SU-DHL-6 (cell line): ENCODE measurements around the gene RTCA.
"Not testable (repeated sequence)": the region's sequence is repeated elsewhere in the genome, so short reads cannot be mapped to it uniquely, and the experiment has no call there.

ENCODE experiments used
- H2AFZ ChIP-seq: fragments of 200-600 bp; sonication (generic); 2 replicates; pipeline ENCODE4 v1.6.1; 2014; ENCODE audit warnings: low read depth, mild to moderate bottlenecking, moderate library complexity, mixed read lengths, antibody characterized with exemption, low read length; ENCODE audit not compliant: severe bottlenecking
- H3F3A ChIP-seq: fragments of 200-600 bp; shearing (Covaris generic); 2 replicates; pipeline ENCODE4 v1.6.0; 2016; ENCODE audit warnings: antibody characterized with exemption, mild to moderate bottlenecking; ENCODE audit not compliant: insufficient read depth
- H3K27ac ChIP-seq: fragments of 200-600 bp; sonication (generic); 2 replicates; pipeline ENCODE4 v1.5.1; 2016; ENCODE audit warnings: low read depth, mild to moderate bottlenecking, low read length, moderate library complexity, mixed read lengths
- H3K27me3 ChIP-seq: fragments of 200-600 bp; sonication (generic), shearing (Covaris generic); 2 replicates; pipeline ENCODE4 v1.6.0; 2014; ENCODE audit warnings: mild to moderate bottlenecking, low read length
- H3K36me3 ChIP-seq: fragments of 200-600 bp; sonication (generic); 2 replicates; pipeline ENCODE4 v1.6.1; 2014; ENCODE audit warnings: mild to moderate bottlenecking, low read length, mixed read lengths
- H3K4me2 ChIP-seq: fragments of 300-600, 200-600 bp; shearing (Covaris generic), sonication (generic); 2 replicates; pipeline ENCODE4 v1.6.0; 2014; ENCODE audit warnings: low read length, low read depth, mild to moderate bottlenecking; ENCODE audit not compliant: poor library complexity, severe bottlenecking
- H3K4me3 ChIP-seq: fragments of 200-600 bp; sonication (generic); 2 replicates; pipeline ENCODE4 v1.5.1; 2014; ENCODE audit warnings: antibody characterized with exemption, low read length, mild to moderate bottlenecking, mixed read lengths; ENCODE audit not compliant: insufficient read depth, poor library complexity, severe bottlenecking
- H3K79me2 ChIP-seq: fragments of 200-600 bp; sonication (generic); 2 replicates; pipeline ENCODE4 v1.6.1; 2014; ENCODE audit warnings: mild to moderate bottlenecking, low read length, moderate library complexity; ENCODE audit not compliant: insufficient read depth
- H3K9ac ChIP-seq: fragments of 200-600 bp; sonication (generic); 2 replicates; pipeline ENCODE4 v1.7.0; 2014; ENCODE audit warnings: mild to moderate bottlenecking, low read length
- H3K9me2 ChIP-seq: fragments of 200-600 bp; sonication (generic); replicated peaks from 2 replicates; pipeline ENCODE4 v1.6.1; 2014; ENCODE audit warnings: low read length; ENCODE audit not compliant: insufficient read depth
- H3K9me3 ChIP-seq: fragments of 200-600 bp; sonication (generic); 2 replicates; pipeline ENCODE4 v1.6.1; 2014; ENCODE audit warnings: low read length, mixed read lengths; ENCODE audit not compliant: insufficient read depth
- H4K20me1 ChIP-seq: fragments of 200-600 bp; sonication (generic); 2 replicates; pipeline ENCODE4 v1.6.1; 2014; ENCODE audit warnings: low read depth, mild to moderate bottlenecking, antibody characterized with exemption, low read length, moderate library complexity, mixed read lengths
- EZH2phosphoT487 ChIP-seq: fragments of 200-600 bp; sonication (generic), shearing (Covaris generic); conservative IDR thresholded peaks from 2 replicates; pipeline ENCODE4 v1.6.1; 2018; ENCODE audit warnings: mild to moderate bottlenecking, antibody characterized with exemption, low read length, moderate library complexity, mixed read lengths
- TF ChIP-seq, protein P1 (sequence below): fragments of 200-600 bp; sonication (generic); IDR thresholded peaks from one replicate; pipeline ENCODE4 v1.5.1; 2017; ENCODE audit warnings: antibody characterized with exemption, mild to moderate bottlenecking, low read length, moderate library complexity; ENCODE audit not compliant: insufficient read depth, poor library complexity, severe bottlenecking

Gene RTCA

DNA sequence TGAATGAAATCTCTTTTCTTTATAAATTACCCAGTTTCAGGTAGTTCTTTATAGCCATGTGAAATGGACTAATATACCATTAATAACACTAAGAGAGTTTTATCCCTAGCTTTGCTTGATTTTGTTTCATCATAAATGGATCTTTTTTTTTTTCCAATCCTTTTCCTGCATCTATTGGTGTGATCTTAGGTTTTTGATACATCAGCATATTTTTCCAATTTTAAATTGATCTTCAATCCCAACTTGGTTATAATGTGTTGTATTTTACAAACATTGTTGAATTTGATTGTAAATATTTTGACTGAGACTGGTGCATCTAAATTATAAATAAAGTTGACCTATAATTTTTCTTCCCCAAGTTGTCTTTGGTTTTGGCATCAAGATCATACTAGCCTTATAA, 4.3 kb upstream of the RTCA start:
- TF ChIP-seq, protein P1, sequence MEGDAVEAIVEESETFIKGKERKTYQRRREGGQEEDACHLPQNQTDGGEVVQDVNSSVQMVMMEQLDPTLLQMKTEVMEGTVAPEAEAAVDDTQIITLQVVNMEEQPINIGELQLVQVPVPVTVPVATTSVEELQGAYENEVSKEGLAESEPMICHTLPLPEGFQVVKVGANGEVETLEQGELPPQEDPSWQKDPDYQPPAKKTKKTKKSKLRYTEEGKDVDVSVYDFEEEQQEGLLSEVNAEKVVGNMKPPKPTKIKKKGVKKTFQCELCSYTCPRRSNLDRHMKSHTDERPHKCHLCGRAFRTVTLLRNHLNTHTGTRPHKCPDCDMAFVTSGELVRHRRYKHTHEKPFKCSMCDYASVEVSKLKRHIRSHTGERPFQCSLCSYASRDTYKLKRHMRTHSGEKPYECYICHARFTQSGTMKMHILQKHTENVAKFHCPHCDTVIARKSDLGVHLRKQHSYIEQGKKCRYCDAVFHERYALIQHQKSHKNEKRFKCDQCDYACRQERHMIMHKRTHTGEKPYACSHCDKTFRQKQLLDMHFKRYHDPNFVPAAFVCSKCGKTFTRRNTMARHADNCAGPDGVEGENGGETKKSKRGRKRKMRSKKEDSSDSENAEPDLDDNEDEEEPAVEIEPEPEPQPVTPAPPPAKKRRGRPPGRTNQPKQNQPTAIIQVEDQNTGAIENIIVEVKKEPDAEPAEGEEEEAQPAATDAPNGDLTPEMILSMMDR: no peak
- no peak for TF ChIP-seq EZH2phosphoT487
- Histone ChIP-seq H4K20me1 (no peaks in the 10 kb centered on the region), H3K27me3 (no peaks in the 10 kb centered on the region), H3K9me3 (no peaks in the 10 kb centered on the region), H3K27ac (no peak overlapping the region), H3K4me2 (no peak overlapping the region), H3K79me2 (peaks cover 7% of the 10 kb centered on the region), H3F3A (no peaks in the 10 kb centered on the region; the same call in 1 of the 2 replicates), H2AFZ (no peak overlapping the region), H3K9ac (no peak overlapping the region), H3K9me2 (no peaks in the 10 kb centered on the region), H3K36me3 (peaks cover 4% of the 10 kb centered on the region), H3K4me3 (no peak overlapping the region)

DNA sequence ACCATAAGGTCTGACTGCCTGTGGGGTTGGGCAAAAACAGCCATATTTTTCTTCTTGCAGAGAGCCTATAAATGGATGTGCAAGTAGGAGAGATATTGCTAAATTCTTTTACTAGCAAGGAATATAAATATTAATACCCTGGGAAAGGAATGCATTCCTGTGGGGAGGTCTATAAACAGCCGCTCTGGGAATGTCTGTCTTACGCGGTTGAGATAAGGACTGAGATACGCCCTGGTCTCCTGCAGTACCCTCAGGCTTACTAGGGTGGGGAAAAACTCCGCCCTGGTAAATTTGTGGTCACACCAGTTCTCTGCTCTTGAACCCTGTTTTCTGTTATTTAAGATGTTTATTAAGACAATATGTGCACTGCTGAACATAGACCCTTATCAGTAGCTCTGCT, 1.9 kb upstream of the RTCA start:
- H4K20me1 ChIP-seq, H3K36me3 ChIP-seq, H2AFZ ChIP-seq, H3K27ac ChIP-seq, H3K4me2 ChIP-seq, H3F3A ChIP-seq, H3K4me3 ChIP-seq, H3K9ac ChIP-seq, H3K27me3 ChIP-seq, H3K9me3 ChIP-seq, H3K9me2 ChIP-seq: not testable (repeated sequence)
- peaks cover 26% of the 10 kb centered on the region for H3K79me2 ChIP-seq

DNA sequence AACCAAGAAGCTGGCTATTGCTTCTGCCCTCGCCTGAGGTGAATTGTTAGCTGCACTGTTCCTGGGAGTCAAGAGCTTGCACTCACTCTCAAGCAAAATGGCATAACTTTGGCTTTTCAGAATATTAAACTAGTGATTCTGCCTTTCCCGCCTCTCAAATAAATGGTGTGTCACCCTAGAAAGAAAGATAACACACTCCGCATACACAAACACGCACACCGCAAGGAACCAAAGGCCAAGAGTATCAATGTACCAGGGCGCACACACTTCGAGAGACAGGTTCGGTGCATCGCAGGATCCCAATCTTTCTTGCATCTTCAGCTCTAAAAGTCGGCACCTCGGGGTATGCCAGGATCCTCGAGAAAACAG, 470 bp upstream of the RTCA start:
- Histone ChIP-seq H3K9ac (peak overlapping the region; percentile 95), H3K36me3 (peaks cover 14% of the 10 kb centered on the region), H3K4me2 (peak overlapping the region; percentile 98), H3K4me3 (peak overlapping the region; percentile 98), H3K79me2 (peaks cover 30% of the 10 kb centered on the region), H3K27me3 (no peaks in the 10 kb centered on the region), H4K20me1 (no peaks in the 10 kb centered on the region), H2AFZ (peak overlapping the region; percentile 89), H3K9me3 (no peaks in the 10 kb centered on the region), H3K9me2 (no peaks in the 10 kb centered on the region), H3F3A (no peaks in the 10 kb centered on the region; the same call in 1 of the 2 replicates), H3K27ac (peak overlapping the region; percentile 28; the same call in 1 of the 2 replicates)
- TF ChIP-seq EZH2phosphoT487: no peak
- TF ChIP-seq, protein P1: no peak

DNA sequence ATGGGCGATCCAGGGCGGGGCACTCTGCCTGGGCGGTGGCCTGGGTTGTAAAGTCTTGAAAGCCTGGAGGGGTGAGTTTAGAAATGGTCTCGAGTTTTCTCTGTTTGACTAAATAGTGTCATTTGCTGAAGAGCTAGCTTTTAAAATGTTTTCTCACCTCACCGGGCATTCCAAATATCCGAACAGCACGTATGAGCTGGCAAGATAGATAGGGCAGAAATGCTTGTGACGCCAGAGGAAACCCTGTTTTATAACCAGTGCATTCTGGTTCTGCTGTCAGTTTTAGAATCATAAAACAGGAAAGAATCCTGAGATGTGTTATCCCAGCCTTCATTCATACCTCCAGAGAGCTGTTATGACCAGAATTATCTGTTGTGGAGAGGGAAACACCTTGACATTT, 725 bp downstream of the RTCA start:
- H3F3A ChIP-seq: no peaks in the 10 kb centered on the region; the same call in 1 of the 2 replicates
- H3K4me2 ChIP-seq: peak overlapping the region; percentile 98
- peak overlapping the region; percentile 95 for H3K9ac ChIP-seq
- peak overlapping the region; percentile 83 for H2AFZ ChIP-seq
- H4K20me1 ChIP-seq: peaks cover 3% of the 10 kb centered on the region; the same call in 1 of the 2 replicates
- H3K36me3 ChIP-seq: peaks cover 23% of the 10 kb centered on the region
- peaks cover 31% of the 10 kb centered on the region for H3K79me2 ChIP-seq
- H3K9me3 ChIP-seq: no peaks in the 10 kb centered on the region
- H3K27me3 ChIP-seq: no peaks in the 10 kb centered on the region
- H3K27ac ChIP-seq: peak overlapping the region; percentile 66
- no peaks in the 10 kb centered on the region for H3K9me2 ChIP-seq
- TF ChIP-seq EZH2phosphoT487: no peak
- TF ChIP-seq, protein P1: no peak
- H3K4me3 ChIP-seq: peak overlapping the region; percentile 98
